ENCODE data around the gene GIMAP2.

GRCh38 chr7:150716368-150716767 is 30.9 kb downstream of the GIMAP2 start, which contains the start of gene GIMAP1:
- TF ChIP-seq CTCF (IDR thresholded peaks at IDR 0.05), result no peak
- peak in 2 of 4 donors; percentile 30 to 58 for TF ChIP-seq POLR2A (IDR thresholded peaks at IDR 0.05)
